Stimulated activated naive CD4-positive, alpha-beta T cell (primary cell): ENCODE data around the gene FNDC3A.
"Not testable (repeated sequence)": the region's sequence is repeated elsewhere in the genome, so short reads cannot be mapped to it uniquely, and the experiment has no call there.

ENCODE experiments used
- DNase-seq, 6 experiments: peaks; one replicate each; lab custom pipeline; 2025; lab: John Stamatoyannopoulos, UW

Gene FNDC3A

DNA sequence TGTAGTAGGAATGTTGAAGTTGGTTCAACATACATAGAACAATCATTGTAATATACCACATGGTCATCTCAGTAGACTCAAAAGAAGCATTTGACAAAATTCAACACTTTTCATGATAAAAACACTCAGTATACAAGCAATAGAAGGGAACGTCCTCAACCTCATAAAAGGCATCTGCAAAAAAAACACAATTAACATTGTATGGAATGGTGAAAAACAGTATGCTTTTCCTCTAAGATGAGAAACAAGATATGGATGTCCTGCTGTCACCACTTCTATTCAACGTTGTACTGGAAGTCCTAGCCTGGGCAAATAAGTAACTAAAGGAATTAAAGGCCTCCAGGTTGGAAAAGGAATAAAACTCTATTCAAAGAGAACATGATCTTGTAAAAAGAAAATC lies 54.5 kb downstream of the FNDC3A start:
- DNase-seq = no peak

- no peak for DNase-seq
Measured at GRCh38 chr13:49040872-49041271, 65.2 kb downstream of the FNDC3A start.

GRCh38 chr13:49042476-49042875 lies 66.8 kb downstream of the FNDC3A start:
- DNase-seq = no peak

DNA sequence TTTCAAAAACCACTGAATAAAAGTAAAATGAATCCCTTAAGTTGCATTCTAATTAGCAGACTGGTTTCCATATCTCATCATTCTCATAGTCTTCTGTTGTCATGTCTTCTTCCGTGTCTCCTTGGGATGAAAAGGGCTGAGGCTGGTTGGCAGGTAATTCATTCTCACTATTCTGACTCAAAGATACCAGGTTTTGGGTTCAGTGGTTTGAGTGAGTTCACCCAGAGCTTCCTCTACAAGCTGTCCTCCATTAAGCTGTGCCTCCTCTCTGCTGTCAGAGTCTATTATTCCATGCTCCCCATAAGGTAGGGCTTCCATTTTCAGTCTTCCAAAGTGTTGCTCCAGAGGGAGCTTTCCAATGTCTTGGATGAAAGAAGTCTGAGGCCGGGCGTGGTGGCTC lies 68.3 kb downstream of the FNDC3A start:
- no peak for DNase-seq

DNA sequence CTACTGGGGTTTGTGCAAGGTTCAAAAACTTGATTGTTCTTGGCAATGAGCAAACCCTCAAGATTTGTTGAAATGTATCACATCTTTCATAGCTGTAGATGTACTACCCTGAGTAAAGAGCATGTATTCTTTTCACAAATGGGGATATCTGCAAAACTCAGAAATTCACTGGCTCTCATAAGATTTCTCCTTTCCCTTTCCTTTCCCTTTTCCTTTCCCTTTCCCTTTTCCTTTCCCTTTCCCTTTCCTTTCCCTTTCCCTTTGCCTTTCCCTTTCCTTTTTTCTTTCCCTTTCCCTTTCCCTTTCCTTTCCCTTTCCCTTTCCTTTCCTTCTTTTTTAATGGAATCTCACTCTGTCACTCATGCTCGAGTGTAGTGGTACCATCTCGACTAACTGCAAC lies 69.1 kb downstream of the FNDC3A start:
- DNase-seq = no peak

DNA sequence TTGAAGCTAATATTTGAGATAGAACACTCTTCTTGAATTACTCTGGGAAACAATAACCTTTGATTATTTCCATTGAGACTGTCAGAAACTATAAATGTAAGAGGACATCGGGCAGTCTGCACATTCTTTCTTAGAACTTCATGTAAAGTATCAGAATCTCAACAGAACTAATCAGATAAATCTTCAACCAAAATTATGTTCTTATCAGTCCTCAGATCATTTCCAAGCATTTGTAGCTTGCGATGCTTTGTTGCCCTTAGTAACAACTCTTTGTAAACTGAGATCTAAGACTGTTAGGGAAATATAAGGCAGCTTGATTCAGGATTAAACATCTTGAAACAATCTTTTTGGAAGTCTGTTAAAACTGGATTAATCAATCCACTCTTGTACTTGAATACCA lies 70.3 kb downstream of the FNDC3A start:
- DNase-seq = no peak

DNA sequence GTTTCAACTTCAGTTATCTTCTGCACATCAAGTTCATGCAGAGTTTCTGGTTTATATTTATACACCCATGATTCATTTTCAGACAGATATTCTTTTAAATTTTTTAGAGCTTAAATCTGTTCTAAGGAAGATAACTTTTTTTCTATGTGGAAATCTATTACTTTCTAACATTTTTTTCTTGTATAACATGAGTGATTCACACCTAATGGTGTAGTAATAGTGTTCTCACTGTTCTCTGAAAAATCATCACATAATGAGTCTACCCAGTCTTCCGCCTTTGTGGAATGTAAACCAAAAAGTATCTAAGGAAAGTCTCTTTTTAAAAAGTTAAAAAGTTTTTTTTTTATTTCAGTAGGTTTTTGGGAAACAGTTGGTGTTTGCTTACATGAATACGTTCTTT lies 70.8 kb downstream of the FNDC3A start:
- no peak for DNase-seq

GRCh38 chr13:49052813-49053212 lies 77.1 kb downstream of the FNDC3A start:
- DNase-seq = no peak

DNA sequence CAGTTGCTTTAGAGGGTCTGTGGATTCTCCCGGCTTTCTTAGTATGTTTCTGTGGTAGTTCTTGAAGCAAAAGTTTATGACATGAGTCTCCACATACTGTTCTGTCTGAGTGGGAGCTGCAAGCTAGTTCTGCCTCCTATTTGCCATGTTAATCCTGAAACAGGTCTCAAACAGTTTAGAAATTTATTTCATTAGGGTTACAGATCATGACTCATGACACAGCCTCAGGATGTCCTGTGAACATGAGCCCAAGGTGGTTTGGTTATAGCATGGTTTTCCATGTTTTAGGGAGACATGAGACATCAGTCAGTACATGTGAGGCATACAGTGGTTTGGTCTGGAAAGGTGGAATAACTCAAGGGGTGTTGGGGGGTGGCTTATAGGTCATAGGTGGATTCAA lies 77.5 kb downstream of the FNDC3A start:
- no peak for DNase-seq

DNA sequence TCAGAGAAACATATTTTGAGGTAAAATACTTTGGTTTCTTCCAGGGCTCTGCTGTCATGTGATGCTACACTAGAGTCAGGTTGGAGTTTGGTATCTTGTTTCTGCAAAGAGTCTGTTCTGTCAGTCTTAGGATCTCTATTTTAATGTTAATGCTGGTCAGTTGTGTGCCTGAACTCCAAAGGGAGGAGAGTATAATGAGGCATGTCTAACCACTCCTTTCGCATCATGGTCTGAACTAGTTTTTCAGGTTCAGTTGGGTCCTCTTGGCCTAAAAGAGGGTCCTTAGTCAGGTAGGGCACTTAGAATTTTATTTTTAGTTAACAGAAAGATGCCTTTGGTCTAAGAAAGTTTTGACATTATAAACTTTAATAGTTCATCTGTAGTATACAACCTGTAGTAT lies 78.2 kb downstream of the FNDC3A start:
- DNase-seq = no peak

DNA sequence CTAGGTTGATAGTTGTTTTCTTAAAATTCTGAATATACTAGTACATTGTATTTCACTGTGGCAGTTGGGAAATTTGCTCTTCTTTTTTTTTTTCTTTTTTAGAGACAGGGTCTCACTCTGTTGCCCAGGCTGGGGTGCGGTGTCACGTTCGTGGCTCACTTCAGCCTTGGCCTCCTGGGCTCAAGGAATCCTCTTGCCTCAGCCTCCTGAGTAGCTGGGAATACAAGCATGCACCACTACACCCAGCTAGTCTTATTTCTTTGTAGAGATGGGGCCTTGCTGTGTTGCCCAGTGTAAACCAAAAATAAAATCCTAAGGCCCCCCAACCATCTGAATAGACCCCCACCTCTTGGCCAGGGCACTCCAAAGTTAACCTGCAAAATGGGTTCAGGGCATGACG lies 79.3 kb downstream of the FNDC3A start:
- no peak for DNase-seq

- DNase-seq = no peak
Measured at GRCh38 chr13:49057176-49057575, 81.5 kb downstream of the FNDC3A start.

DNA sequence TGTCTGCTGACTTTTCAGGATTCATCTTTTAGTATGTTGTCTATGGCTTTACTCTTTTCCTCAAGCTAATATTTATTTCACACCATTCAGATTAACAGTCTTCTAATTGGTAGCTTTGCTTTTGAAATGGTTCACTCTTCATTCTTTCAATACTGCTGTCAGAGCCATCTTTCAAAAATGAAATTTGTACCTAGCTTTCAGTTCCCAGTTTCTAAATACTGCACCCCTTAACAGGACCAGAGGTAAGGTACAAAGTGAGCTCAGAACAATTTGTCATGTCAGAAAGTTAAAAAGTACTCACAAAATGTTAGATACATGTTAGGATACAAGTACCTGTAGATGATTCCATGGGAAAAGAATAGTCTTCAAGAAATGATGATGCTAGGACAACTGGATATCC lies 83.0 kb downstream of the FNDC3A start:
- no peak for DNase-seq

DNA sequence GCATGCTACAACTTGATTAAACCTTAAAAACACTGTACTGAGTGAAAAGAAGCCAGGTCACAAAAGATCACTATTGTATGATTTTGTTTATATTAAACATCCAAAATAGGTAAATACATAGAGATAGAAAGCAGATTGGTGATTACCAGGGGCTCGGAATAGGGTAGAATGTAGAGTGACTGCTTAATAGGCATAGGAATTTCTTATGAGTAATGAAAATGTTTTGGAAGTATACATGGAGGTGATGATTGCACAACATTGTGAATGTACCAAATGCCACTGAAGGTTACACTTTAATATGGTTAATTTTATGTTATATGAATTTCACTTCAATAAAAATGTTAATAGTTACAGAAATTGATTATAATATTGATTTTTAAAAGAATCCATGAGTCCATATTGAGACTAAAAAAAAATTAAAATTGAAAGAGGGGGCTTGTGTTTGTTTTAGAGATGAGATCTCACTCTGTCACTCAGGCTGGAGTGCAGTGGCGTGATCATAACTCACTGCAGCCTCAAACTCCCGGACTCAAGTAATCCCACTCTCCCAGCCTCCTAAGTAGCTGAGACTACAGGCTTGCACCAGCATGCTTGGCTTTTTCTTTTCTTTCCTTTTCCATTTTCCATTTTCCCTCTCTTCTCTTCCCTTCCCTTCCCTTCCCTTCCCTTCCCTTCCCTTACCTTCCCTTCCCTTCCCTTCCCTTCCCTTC lies 85.1 kb downstream of the FNDC3A start:
- DNase-seq = no peak

DNA sequence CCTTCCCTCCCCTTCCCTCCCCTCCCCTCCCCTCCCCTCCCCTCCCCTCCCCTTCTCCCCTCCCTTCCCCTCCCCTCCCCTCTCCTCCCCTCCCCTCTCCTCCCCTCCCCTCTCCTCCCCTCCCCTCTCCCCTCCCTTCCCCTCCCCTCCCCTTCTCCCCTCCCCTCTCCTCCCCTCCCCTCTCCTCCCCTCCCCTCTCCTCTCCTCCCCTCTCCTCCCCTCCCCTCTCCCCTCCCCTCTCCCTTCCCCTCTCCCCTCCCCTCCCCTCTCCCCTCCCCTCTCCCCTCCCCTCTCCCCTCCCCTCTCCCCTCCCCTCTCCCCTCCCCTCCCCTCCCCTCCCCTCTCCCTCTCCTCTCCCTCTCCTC lies 85.7 kb downstream of the FNDC3A start:
- not testable (repeated sequence) for DNase-seq

GRCh38 chr13:49062297-49062896 lies 86.7 kb downstream of the FNDC3A start:
- no peak for DNase-seq

DNA sequence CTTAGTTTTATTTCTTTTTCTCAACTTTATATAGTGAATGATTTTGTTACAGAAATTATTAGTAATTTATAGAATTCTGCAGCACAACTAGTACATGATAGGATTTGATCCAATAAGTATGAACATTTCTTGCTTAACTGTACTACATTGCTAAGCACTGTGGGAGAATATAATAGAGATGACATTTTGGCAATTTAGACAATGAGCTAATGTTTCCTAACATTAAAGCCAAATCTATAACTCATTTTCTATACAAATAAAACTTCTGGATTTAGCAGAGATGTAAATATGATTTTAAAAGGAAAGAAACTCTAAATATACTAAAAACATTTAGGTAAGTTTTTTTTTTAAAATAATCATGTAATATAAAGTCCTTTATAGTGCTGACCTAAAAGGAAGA lies 87.3 kb downstream of the FNDC3A start:
- no peak for DNase-seq

DNA sequence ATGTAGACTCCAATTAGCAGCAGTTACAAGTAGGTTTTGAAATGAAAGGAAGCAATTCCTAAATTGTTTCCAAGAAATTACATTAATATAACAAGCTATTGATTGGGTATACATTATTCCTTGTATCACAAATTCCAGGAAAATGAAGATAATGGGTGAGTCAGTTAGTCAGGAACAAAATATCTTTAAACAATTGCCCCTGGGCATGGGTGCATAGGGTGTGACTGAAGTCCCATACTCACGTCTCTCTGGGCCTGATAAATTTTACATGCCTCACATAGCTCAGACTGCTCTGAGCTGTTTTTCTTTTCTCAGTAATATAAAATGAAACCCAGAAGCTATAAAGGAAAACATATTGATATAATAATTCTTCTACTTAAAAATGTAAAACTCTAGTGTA lies 87.8 kb downstream of the FNDC3A start:
- DNase-seq = no peak

GRCh38 chr13:49064476-49064875 lies 88.8 kb downstream of the FNDC3A start:
- no peak for DNase-seq

GRCh38 chr13:49066856-49067255 lies 91.1 kb downstream of the FNDC3A start:
- no peak for DNase-seq

DNA sequence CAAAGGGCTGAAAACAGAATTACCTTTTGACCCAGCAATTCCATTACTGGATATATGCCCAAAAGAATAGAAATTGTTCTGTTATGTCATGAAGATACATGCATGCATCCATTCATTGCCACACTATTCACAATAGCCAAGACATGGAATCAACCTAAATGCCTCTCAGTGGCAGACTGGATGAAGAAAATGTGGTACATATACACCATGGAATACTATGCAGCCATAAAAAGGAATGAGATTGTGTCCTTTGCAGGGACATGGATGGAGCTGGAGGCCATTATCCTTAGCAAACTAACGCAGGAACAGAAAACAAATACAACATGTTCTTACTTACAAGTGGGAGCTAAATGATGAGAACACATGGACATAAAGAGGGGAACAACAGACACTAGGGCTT lies 92.8 kb downstream of the FNDC3A start:
- DNase-seq = not testable (repeated sequence)

- DNase-seq = not testable (repeated sequence)
Measured at GRCh38 chr13:49070021-49070420, 94.3 kb downstream of the FNDC3A start.

- no peak for DNase-seq
Measured at GRCh38 chr13:49071341-49071937, 95.7 kb downstream of the FNDC3A start.
